ENCODE data around the gene BAZ1A. TPM values are rescaled to one million over a fixed set of nuclear protein-coding genes. Genes with fewer than 3 reads are reported as not detected.
"Not testable (repeated sequence)": the region's sequence is repeated elsewhere in the genome, so short reads cannot be mapped to it uniquely, and the experiment has no call there.

The BAZ1A gene
- total RNA-seq, 2 experiments from 2014 or later: 68.7 to 68.9 TPM

GRCh38 chr14:34824826-34825225, 50.3 kb downstream of the BAZ1A start:
- Mint-ChIP-seq H3K4me3 (no peak overlapping the region), H3K9me3 (peaks cover 2% of the 10 kb centered on the region), H3K36me3 (peaks cover 45% of the 10 kb centered on the region), H3K27ac (no peak overlapping the region), H3K27me3 (no peaks in the 10 kb centered on the region), H3K4me1 (peaks cover 14% of the 10 kb centered on the region)
- DNase-seq: no peak

GRCh38 chr14:34824256-34824655, 50.9 kb downstream of the BAZ1A start:
- H3K27ac Mint-ChIP-seq: no peak overlapping the region
- peaks cover 2% of the 10 kb centered on the region for H3K9me3 Mint-ChIP-seq
- no peak overlapping the region for H3K4me3 Mint-ChIP-seq
- H3K27me3 Mint-ChIP-seq: no peaks in the 10 kb centered on the region
- H3K4me1 Mint-ChIP-seq: peaks cover 10% of the 10 kb centered on the region
- DNase-seq: no peak
- peaks cover 44% of the 10 kb centered on the region for H3K36me3 Mint-ChIP-seq

GRCh38 chr14:34817768-34818167, 57.4 kb downstream of the BAZ1A start:
- no peak overlapping the region for H3K4me3 Mint-ChIP-seq
- H3K9me3 Mint-ChIP-seq: no peaks in the 10 kb centered on the region
- H3K27me3 Mint-ChIP-seq: no peaks in the 10 kb centered on the region
- peaks cover 7% of the 10 kb centered on the region for H3K4me1 Mint-ChIP-seq
- DNase-seq: no peak
- H3K27ac Mint-ChIP-seq: no peak overlapping the region
- H3K36me3 Mint-ChIP-seq: peaks cover 35% of the 10 kb centered on the region

DNA sequence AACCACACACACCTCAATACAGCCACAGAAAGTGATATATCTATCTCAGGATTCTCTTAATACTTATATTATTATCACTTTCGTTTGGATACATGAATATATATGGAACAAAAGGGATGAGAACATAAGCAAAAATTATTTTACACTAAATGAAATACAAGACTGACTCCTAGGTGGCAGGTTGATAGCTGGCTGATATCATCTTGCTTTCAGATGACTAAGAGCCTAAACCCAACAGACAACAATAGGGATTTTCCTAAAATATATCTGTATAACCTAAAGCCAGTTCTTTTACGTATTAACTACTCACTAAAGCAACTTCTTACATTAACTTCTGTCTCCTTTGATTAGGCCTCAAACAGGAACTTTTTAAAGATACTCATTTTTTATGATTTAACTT, 65.1 kb downstream of the BAZ1A start:
- no peak overlapping the region for H3K27ac Mint-ChIP-seq
- peaks cover 10% of the 10 kb centered on the region for H3K9me3 Mint-ChIP-seq
- peaks cover 7% of the 10 kb centered on the region for H3K4me1 Mint-ChIP-seq
- H3K4me3 Mint-ChIP-seq: no peak overlapping the region
- peaks cover 36% of the 10 kb centered on the region for H3K36me3 Mint-ChIP-seq
- DNase-seq: no peak
- H3K27me3 Mint-ChIP-seq: no peaks in the 10 kb centered on the region

DNA sequence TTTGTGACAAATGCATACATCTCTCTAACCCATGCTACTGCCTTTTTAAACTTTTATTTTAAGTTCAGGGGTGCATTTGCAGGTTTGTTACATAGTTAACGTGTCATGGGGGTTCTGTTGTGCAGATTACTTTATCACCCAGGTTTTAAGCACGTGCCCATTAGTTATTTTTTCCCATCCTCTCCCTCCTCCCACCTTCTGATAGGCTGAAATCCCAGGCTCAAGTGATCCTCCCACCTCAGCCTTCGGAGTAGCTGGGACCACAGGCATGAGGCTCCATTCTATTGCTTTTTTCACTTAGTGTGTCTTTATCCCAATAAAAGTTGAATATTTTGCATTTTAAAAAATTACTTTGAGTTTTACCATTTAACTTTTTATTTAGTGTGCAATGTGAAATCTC, 68.9 kb downstream of the BAZ1A start:
- DNase-seq: no peak
- H3K4me3 Mint-ChIP-seq: no peak overlapping the region
- H3K27ac Mint-ChIP-seq: no peak overlapping the region
- H3K4me1 Mint-ChIP-seq: peaks cover 3% of the 10 kb centered on the region
- peaks cover 12% of the 10 kb centered on the region for H3K9me3 Mint-ChIP-seq
- H3K36me3 Mint-ChIP-seq: peaks cover 51% of the 10 kb centered on the region
- H3K27me3 Mint-ChIP-seq: no peaks in the 10 kb centered on the region

DNA sequence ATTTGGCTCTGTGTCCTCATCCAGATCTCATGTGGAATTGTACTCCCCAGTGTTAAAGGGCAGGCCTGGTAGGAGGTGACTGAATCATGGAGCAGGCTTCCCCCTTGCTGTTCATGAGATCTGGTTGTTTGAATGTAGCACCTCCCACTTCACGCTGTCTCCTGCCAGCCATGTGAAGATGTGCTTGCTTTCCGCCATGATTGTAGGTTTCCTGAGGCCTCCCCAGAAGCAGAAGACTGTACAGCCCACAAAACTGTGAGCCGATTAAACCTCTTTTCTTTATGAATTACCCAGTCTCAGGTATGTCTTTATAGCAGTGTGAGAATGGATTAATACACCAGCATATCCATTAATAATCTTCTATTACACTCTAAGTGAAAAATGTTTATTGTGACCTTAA, 70.2 kb downstream of the BAZ1A start:
- Mint-ChIP-seq H3K4me3 (no peak overlapping the region), H3K4me1 (peaks cover 2% of the 10 kb centered on the region), H3K9me3 (peaks cover 14% of the 10 kb centered on the region), H3K27me3 (no peaks in the 10 kb centered on the region), H3K27ac (no peak overlapping the region), H3K36me3 (peaks cover 62% of the 10 kb centered on the region)
- no peak for DNase-seq

- not testable (repeated sequence) for DNase-seq, H3K27ac Mint-ChIP-seq, H3K4me1 Mint-ChIP-seq, H3K4me3 Mint-ChIP-seq, H3K9me3 Mint-ChIP-seq, H3K27me3 Mint-ChIP-seq
- peaks cover 51% of the 10 kb centered on the region for H3K36me3 Mint-ChIP-seq
These were observed 76.3 kb downstream of the BAZ1A start for GRCh38 chr14:34798861-34799260.

GRCh38 chr14:34797747-34798583, 77.2 kb downstream of the BAZ1A start:
- peaks cover 1% of the 10 kb centered on the region for H3K9me3 Mint-ChIP-seq
- H3K4me3 Mint-ChIP-seq: no peak overlapping the region
- no peaks in the 10 kb centered on the region for H3K27me3 Mint-ChIP-seq
- no peak overlapping the region for H3K27ac Mint-ChIP-seq
- H3K36me3 Mint-ChIP-seq: peaks cover 50% of the 10 kb centered on the region
- H3K4me1 Mint-ChIP-seq: no peaks in the 10 kb centered on the region
- DNase-seq: no peak

DNA sequence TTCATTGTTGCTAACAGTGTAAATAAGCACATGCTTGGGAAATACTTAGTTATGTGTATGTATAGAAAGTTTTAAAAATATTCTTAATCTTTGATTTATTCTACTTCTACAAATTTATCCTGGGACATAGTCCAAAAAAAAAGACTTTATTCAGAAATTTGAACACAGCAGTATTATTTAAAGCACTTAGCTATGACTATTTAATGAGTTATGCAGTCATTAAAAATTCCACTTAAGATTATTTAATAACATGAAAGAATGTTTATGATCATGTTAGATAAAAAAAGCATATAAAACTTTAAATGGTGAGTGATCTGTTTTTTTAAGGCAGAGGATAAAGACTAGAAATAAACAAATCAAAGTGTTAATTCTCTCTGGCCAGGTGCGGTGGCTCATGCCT, 78.3 kb downstream of the BAZ1A start:
- H3K27ac Mint-ChIP-seq: no peak overlapping the region

GRCh38 chr14:34794941-34795340, 80.2 kb downstream of the BAZ1A start:
- no peak overlapping the region for H3K4me3 Mint-ChIP-seq
- DNase-seq: no peak
- no peaks in the 10 kb centered on the region for H3K27me3 Mint-ChIP-seq
- H3K27ac Mint-ChIP-seq: no peak overlapping the region
- no peaks in the 10 kb centered on the region for H3K4me1 Mint-ChIP-seq
- no peaks in the 10 kb centered on the region for H3K9me3 Mint-ChIP-seq
- peaks cover 36% of the 10 kb centered on the region for H3K36me3 Mint-ChIP-seq

More for the DNA sequence above, 78.3 kb downstream of the BAZ1A start:
- Mint-ChIP-seq H3K4me1 (no peaks in the 10 kb centered on the region), H3K27me3 (no peaks in the 10 kb centered on the region), H3K4me3 (no peak overlapping the region), H3K9me3 (peaks cover 1% of the 10 kb centered on the region), H3K36me3 (peaks cover 41% of the 10 kb centered on the region)
- DNase-seq: no peak

DNA sequence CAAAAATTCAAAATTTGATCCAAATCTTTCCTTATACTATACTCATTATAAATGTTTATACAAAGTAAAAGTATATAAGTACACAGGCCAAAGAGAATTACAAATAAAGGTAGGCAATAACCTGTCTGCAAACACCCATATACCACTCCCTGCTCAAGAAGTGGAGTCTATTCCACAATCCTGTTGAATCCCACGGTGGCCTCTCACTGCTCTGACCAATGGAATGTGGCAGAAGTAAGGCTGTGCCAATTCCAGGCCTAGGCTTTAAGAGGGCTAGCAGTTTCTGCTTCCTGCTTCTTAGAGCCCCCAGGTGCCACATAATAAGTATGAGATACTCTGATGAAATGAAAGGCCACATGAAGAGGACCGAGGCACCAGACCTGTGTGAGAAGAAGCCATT, 80.9 kb downstream of the BAZ1A start:
- peaks cover 32% of the 10 kb centered on the region for H3K36me3 Mint-ChIP-seq
- H3K27me3 Mint-ChIP-seq: no peaks in the 10 kb centered on the region
- H3K4me1 Mint-ChIP-seq: no peaks in the 10 kb centered on the region
- H3K4me3 Mint-ChIP-seq: no peak overlapping the region
- DNase-seq: no peak
- no peaks in the 10 kb centered on the region for H3K9me3 Mint-ChIP-seq
- H3K27ac Mint-ChIP-seq: no peak overlapping the region

- no peaks in the 10 kb centered on the region for H3K4me1 Mint-ChIP-seq
- H3K27me3 Mint-ChIP-seq: no peaks in the 10 kb centered on the region
- no peak overlapping the region for H3K27ac Mint-ChIP-seq
- DNase-seq: no peak
- H3K4me3 Mint-ChIP-seq: no peak overlapping the region
- peaks cover 18% of the 10 kb centered on the region for H3K36me3 Mint-ChIP-seq
- no peaks in the 10 kb centered on the region for H3K9me3 Mint-ChIP-seq
These were observed 82.6 kb downstream of the BAZ1A start for GRCh38 chr14:34792598-34792997.

DNA sequence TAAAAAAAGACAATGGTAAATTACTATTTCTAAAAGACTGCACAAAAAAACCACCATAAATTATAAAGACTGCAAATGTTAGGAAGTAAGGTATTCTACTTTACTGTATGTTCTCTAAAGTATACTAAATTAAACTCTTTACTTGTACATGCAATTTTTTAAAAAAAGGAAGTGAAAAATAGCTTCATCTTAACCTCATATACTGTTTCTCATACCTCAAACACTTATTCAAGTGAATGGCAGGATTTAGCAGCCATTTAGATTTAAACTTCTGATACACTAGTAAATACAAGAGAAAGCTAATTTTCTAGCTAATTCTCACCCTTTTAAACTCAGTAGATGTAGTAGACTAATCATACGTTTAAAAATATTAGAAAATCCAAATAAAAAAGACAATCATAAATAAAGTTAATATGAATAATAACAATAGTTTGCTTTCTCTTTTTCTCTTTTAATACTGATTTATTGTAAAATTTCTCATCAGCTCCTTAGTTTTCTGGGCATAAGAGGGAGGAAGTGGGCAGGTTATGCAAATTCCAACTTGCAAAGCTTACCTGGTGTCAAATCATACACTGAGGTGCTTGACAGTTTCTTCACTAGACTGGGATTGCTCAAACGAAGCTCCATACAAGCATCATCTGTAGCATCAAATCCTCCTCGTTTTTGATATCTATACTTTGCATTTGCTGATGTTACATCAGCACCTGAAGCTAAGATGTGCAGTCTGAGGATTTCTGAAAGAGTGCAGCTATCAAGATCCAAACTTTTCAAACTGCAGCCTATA, 89.7 kb downstream of the BAZ1A start:
- Mint-ChIP-seq H3K4me3 (no peak overlapping the region), H3K9me3 (no peaks in the 10 kb centered on the region), H3K27ac (no peak overlapping the region), H3K4me1 (peaks cover 4% of the 10 kb centered on the region), H3K27me3 (no peaks in the 10 kb centered on the region), H3K36me3 (peaks cover 28% of the 10 kb centered on the region)
- no peak for DNase-seq

DNA sequence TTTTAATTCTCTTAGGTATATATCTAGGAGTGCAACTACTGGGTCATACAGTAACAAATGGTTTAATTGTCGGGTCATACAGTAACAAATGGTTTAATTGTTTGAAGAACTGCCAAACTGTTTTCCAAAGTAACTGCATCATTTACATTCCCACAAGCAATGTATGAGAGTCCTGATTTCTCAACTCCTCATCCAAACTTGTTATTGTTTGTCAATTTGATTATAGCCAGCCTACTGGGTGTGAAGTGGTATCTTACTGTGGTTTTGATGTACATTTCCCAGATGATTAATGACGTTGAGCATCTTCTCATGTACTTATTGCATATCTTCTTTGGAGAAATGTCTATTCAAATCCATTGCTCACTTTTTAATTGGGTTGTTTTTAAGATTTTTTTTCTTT, 93.1 kb downstream of the BAZ1A start:
- Mint-ChIP-seq H3K36me3 (peaks cover 33% of the 10 kb centered on the region), H3K4me1 (peaks cover 6% of the 10 kb centered on the region), H3K9me3 (no peaks in the 10 kb centered on the region), H3K27me3 (no peaks in the 10 kb centered on the region), H3K27ac (no peak overlapping the region), H3K4me3 (no peak overlapping the region)
- DNase-seq: no peak

DNA sequence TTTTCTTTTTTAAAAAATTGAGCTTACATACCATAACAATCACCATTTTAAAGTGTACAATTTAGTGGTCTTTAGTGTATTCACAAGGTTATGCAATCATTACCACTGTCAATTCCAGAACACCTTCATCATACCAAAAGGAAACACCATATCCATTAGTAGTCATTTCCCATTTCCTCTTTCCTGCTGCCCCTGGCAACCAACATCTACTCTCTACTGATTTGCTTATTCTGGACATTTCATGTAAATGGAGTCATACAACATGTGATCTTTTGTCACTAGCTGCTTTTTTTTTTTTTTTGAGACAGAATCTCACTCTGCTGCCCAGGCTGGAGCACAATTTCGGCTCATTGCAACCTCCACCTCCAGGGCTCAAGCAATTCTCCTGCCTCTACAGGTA, 93.9 kb downstream of the BAZ1A start:
- H3K27me3 Mint-ChIP-seq: no peaks in the 10 kb centered on the region
- peaks cover 35% of the 10 kb centered on the region for H3K36me3 Mint-ChIP-seq
- DNase-seq: no peak
- no peak overlapping the region for H3K4me3 Mint-ChIP-seq
- H3K9me3 Mint-ChIP-seq: no peaks in the 10 kb centered on the region
- H3K27ac Mint-ChIP-seq: peak overlapping the region; percentile 4
- H3K4me1 Mint-ChIP-seq: peaks cover 6% of the 10 kb centered on the region

Measured in activated naive CD8-positive, alpha-beta T cell treated with anti-CD3 and anti-CD28 coated beads for 36 hours (primary cell).